Endothelial cell of umbilical vein (primary cell): Measurements from ENCODE around the gene ELMO1. TPM values are rescaled to one million over a fixed set of nuclear protein-coding genes. Genes with fewer than 3 reads are reported as not detected.

ENCODE experiments used
- BruUV-seq: library from RNA; stranded (reverse); fragments of 400-500 nt; replicated peaks from 2 replicates; lab custom pipeline; 2021; lab: Mats Ljungman, UMichigan
- CTCF ChIA-PET: fragments of 300-600, 350-600 bp; sonication (Branson Sonifier 250); formaldehyde crosslinking; loops from one replicate; lab custom pipeline; 2021; ENCODE audit warnings: antibody characterized with exemption, inconsistent platforms; lab: Charles Lee
- POLR2A ChIA-PET: fragments of 300-600, 350-600 bp; sonication (Branson Sonifier 250); formaldehyde crosslinking; loops from one replicate; lab custom pipeline; 2021; ENCODE audit warnings: antibody characterized with exemption, inconsistent platforms; lab: Charles Lee
- DNase-seq: peaks from one replicate; pipeline ENCODE4 v3.0.0-alpha.2; 2011; ENCODE audit warnings: low read depth, low spot score
- FAIRE-seq: peaks from 2 replicates; lab custom pipeline; 2011; peaks lifted over from hg19 to GRCh38; lab: Jason Lieb, UNC
- H2AFZ ChIP-seq: 2 replicates; pipeline ENCODE4 v1.6.0; 2012; ENCODE audit warnings: low read depth, low read length, control low read depth, inconsistent platforms
- H3K27ac ChIP-seq: 2 replicates; pipeline ENCODE4 v1.5.1; 2011; ENCODE audit warnings: low read depth, mild to moderate bottlenecking, control low read depth, low read length, moderate library complexity; ENCODE audit not compliant: insufficient read depth
- H3K27me3 ChIP-seq, 2 experiments: 2 replicates each; pipeline versions ENCODE4 v1.6.0 to v1.6.1; 2011; ENCODE audit warnings: low read length in 2 of 2, mixed read lengths in 1 of 2; ENCODE audit not compliant: control insufficient read depth in 2 of 2, insufficient read depth in 2 of 2
- H3K36me3 ChIP-seq, 2 experiments: 2 replicates in 1 of 2; 3 replicates in 1 of 2; pipeline ENCODE4 v1.5.1; 2011; ENCODE audit warnings: low read length in 2 of 2, mild to moderate bottlenecking in 1 of 2, moderate library complexity in 1 of 2; ENCODE audit not compliant: control insufficient read depth in 2 of 2, insufficient read depth in 2 of 2; ENCODE audit errors: extremely low read depth in 1 of 2
- H3K4me1 ChIP-seq: 3 replicates; pipeline ENCODE4 v1.5.1; 2011; ENCODE audit warnings: mild to moderate bottlenecking, low read length; ENCODE audit not compliant: control insufficient read depth, insufficient read depth; ENCODE audit errors: extremely low read depth
- H3K4me2 ChIP-seq: 2 replicates; pipeline ENCODE4 v1.6.1; 2011; ENCODE audit warnings: low read length, control low read depth, mixed read lengths; ENCODE audit not compliant: insufficient read depth
- H3K4me3 ChIP-seq, 3 experiments: fragments of 200-600 bp in 1 of 3; sonication (generic), shearing (Covaris generic) in 1 of 3; replicated peaks in 1 of 3; 2 replicates each; pipeline ENCODE4 v1.5.1; 2011 to 2016; ENCODE audit warnings: control low read depth in 3 of 3, low read length in 3 of 3, mild to moderate bottlenecking in 2 of 3, inconsistent platforms in 1 of 3, low read depth in 1 of 3, moderate library complexity in 1 of 3; ENCODE audit not compliant: insufficient read depth in 1 of 3
- H3K79me2 ChIP-seq: 2 replicates; pipeline ENCODE4 v1.6.0; 2012; ENCODE audit warnings: low read length, inconsistent platforms; ENCODE audit not compliant: control insufficient read depth, insufficient read depth
- H3K9ac ChIP-seq: replicated peaks from 2 replicates; pipeline ENCODE3; 2011; ENCODE audit warnings: low read length, control low read depth; ENCODE audit not compliant: insufficient read depth; ENCODE audit errors: extremely low read depth
- H3K9me1 ChIP-seq: replicated peaks from 3 replicates; pipeline ENCODE4 v1.6.0; 2011; ENCODE audit warnings: mild to moderate bottlenecking, low read length; ENCODE audit not compliant: control insufficient read depth, insufficient read depth; ENCODE audit errors: extremely low read depth
- H3K9me3 ChIP-seq: replicated peaks from 2 replicates; pipeline ENCODE4 v1.5.1; 2012; ENCODE audit warnings: low read length, inconsistent platforms; ENCODE audit not compliant: control insufficient read depth, insufficient read depth
- H4K20me1 ChIP-seq: replicated peaks from 2 replicates; pipeline ENCODE3; 2011; ENCODE audit warnings: mild to moderate bottlenecking, low read length; ENCODE audit not compliant: control insufficient read depth, insufficient read depth; ENCODE audit errors: extremely low read depth
- EZH2 ChIP-seq: IDR thresholded peaks from 2 replicates; pipeline ENCODE4 v1.6.1; 2012; ENCODE audit warnings: borderline replicate concordance, low read depth, mild to moderate bottlenecking, moderate library complexity, low read length, inconsistent platforms; ENCODE audit not compliant: severe bottlenecking
- GATA2 ChIP-seq: IDR thresholded peaks from 2 replicates; pipeline ENCODE4 v1.7.0; 2011; ENCODE audit warnings: low read depth, mild to moderate bottlenecking, moderate library complexity, mixed read lengths, low read length; ENCODE audit not compliant: insufficient read length, insufficient read depth
- JUN ChIP-seq: IDR thresholded peaks from 2 replicates; pipeline ENCODE4 v1.6.1; 2011; ENCODE audit warnings: borderline replicate concordance, low read depth; ENCODE audit not compliant: insufficient read length, insufficient read depth
- MYC ChIP-seq: IDR thresholded peaks from one replicate; pipeline ENCODE4 v1.6.1; 2011; ENCODE audit warnings: mild to moderate bottlenecking, low read depth, low read length
- POLR2A ChIP-seq: IDR thresholded peaks from 2 replicates; pipeline ENCODE4 v1.6.1; 2012; ENCODE audit warnings: low read depth, mild to moderate bottlenecking, control low read depth, low read length
- POLR2AphosphoS5 ChIP-seq: IDR thresholded peaks from 2 replicates; pipeline ENCODE4 v1.6.1; 2012; ENCODE audit warnings: low read depth, mild to moderate bottlenecking, control low read depth, low read length, moderate library complexity; ENCODE audit not compliant: insufficient read depth
- dilution Hi-C: fragments of 300-500 bp; cut with MboI; formaldehyde crosslinking; loops from one replicate; pipeline ENCODE4 v1.15.0; 2019; ENCODE audit warnings: low sequenced_read_pairs; ENCODE audit not compliant: extremely low pct_ligation_motif_present
- intact Hi-C: fragments of 100-400 bp; cut with micrococcal nuclease; formaldehyde crosslinking; loops from one replicate; pipeline ENCODE4 v1.10.0; 2022
- polyA plus RNA-seq, 4 experiments: library from polyadenylated mRNA; depleted of rRNA in 3 of 4; stranded (reverse) in 3 of 4; unstranded in 1 of 4; fragments of >200 nt; gene quantifications; 2 replicates each; pipeline versions ENCODE4 v1.2.1 to v1.2.3, GENCODE V29; 2011 to 2012; ENCODE audit warnings: missing spikeins in 1 of 4
- total RNA-seq: library from RNA; stranded (reverse); gene quantifications from 2 replicates; pipeline ENCODE4 v1.2.3, GENCODE V29; 2021
- TF ChIP-seq, protein P1 (sequence below), 2 donors: IDR thresholded peaks; 1 replicate in 1 of 2; 2 replicates in 1 of 2; pipeline ENCODE4 v1.5.1; 2011; ENCODE audit warnings: low read length in 2 of 2, mild to moderate bottlenecking in 2 of 2, moderate library complexity in 2 of 2, control low read depth in 1 of 2, inconsistent platforms in 1 of 2, low read depth in 1 of 2; ENCODE audit not compliant: insufficient read depth in 1 of 2; ENCODE audit errors: extremely low read depth in 1 of 2
- TF ChIP-seq, protein P2 (sequence below): IDR thresholded peaks from 2 replicates; pipeline ENCODE4 v1.6.1; 2011; ENCODE audit not compliant: insufficient read depth, insufficient read length

Gene ELMO1
- total and polyA plus RNA-seq, 2 donors (not counting 3 experiments of a cell fraction or from before 2014, with no cell fraction given), result 17.0 to 30.6 TPM

DNA sequence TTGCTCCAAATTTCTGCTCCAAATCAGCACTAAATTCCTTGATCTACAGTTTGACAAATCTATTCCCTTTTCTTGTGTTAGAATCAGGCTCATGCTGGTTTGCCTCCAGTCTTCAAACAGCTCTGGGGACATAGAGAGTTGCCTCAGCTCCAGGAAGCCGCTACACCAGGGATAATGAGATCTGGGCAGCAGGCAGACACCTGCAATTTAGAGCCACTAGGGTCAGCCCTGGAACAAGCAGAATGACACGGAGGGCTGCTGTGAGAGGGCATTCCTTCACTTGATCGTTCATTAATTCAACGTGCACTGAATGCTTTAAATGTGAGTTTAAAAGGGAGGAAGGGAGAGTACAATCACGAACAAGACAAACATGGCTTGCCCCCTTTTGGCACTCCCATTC is 3.7 kb upstream of the ELMO1 start:
- intact Hi-C loops, result no loop called here
- dilution Hi-C loops, result no loop called here
- POLR2A ChIA-PET, result no interaction called here

More for the DNA sequence above, 3.7 kb upstream of the ELMO1 start:
- Histone ChIP-seq H3K9me1 (no peaks in the 10 kb centered on the region), H3K4me1 (peaks cover 9% of the 10 kb centered on the region), H3K27ac (no peak overlapping the region), H3K9me3 (no peaks in the 10 kb centered on the region), H2AFZ (no peak overlapping the region), H3K36me3 (no peaks in the 10 kb centered on the region), H4K20me1 (no peaks in the 10 kb centered on the region), H3K79me2 (no peaks in the 10 kb centered on the region), H3K27me3 (peaks cover 0 to under 1% of the 10 kb centered on the region in 2 experiments), H3K4me3 (no peak overlapping the region), H3K4me2 (no peak overlapping the region), H3K9ac (no peak overlapping the region)
- TF ChIP-seq POLR2A, result no peak
- TF ChIP-seq JUN, result no peak
- TF ChIP-seq GATA2, result no peak
- no peak for TF ChIP-seq POLR2AphosphoS5
- TF ChIP-seq, protein P1, sequence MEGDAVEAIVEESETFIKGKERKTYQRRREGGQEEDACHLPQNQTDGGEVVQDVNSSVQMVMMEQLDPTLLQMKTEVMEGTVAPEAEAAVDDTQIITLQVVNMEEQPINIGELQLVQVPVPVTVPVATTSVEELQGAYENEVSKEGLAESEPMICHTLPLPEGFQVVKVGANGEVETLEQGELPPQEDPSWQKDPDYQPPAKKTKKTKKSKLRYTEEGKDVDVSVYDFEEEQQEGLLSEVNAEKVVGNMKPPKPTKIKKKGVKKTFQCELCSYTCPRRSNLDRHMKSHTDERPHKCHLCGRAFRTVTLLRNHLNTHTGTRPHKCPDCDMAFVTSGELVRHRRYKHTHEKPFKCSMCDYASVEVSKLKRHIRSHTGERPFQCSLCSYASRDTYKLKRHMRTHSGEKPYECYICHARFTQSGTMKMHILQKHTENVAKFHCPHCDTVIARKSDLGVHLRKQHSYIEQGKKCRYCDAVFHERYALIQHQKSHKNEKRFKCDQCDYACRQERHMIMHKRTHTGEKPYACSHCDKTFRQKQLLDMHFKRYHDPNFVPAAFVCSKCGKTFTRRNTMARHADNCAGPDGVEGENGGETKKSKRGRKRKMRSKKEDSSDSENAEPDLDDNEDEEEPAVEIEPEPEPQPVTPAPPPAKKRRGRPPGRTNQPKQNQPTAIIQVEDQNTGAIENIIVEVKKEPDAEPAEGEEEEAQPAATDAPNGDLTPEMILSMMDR (IDR thresholded peaks at IDR 0.05; ENCODE audit: extremely low read depth in 1 of 2, insufficient read depth in 1 of 2, low read depth in 1 of 2, low read length in 2 of 2), result no peak
- no peak for TF ChIP-seq EZH2
- TF ChIP-seq, protein P2, sequence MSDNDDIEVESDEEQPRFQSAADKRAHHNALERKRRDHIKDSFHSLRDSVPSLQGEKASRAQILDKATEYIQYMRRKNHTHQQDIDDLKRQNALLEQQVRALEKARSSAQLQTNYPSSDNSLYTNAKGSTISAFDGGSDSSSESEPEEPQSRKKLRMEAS, result no peak
- TF ChIP-seq MYC, result no peak
- CTCF ChIA-PET, result no interaction called here
- no peak for FAIRE-seq
- DNase-seq, result no peak
- no TSS peak for BruUV-seq
